Measurements from ENCODE around the gene FBRSL1. TPM values are rescaled to one million over a fixed set of nuclear protein-coding genes. Genes with fewer than 3 reads are reported as not detected.

Gene FBRSL1
- total RNA-seq, 1 experiment from 2014 or later, result 45.3 TPM

DNA sequence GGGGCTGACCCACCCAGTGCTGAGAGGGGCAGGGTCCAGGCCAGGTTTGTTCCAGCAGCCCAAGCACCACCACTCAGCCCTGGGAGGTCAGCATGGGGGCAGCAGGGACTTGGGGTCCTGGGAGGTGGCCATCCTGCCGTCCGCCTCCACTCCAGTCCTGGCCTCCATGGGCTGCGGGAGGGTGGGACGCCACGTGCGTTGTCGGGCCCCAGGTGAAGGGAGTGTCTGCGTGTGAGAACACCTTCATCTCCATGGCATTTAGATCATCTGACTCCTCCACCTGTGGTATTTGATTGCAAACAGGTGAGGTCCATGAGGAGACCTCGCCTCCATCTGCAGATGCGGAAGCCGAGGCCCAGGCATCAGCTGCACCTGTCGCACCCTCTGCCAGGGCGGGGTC, 44.1 kb downstream of the FBRSL1 start:
- Histone ChIP-seq H4K20me1 (ENCODE audit: low read length) (no peaks in the 10 kb centered on the region), H3F3A (ENCODE audit: low read length, unreplicated experiment) (no peaks in the 10 kb centered on the region), H3K4me2 (ENCODE audit: low read length) (no peak overlapping the region), H2AFZ (ENCODE audit: low read length) (no peak overlapping the region), H3K4me3 (ENCODE audit: low read length) (no peak overlapping the region), H3K79me2 (ENCODE audit: low read length) (no peaks in the 10 kb centered on the region), H3K9ac (ENCODE audit: low read length) (no peak overlapping the region), H3K9me2 (replicated peaks; ENCODE audit: low read length) (no peaks in the 10 kb centered on the region), H3K9me3 (ENCODE audit: low read length) (no peaks in the 10 kb centered on the region), H3K27me3 (ENCODE audit: low read length) (no peaks in the 10 kb centered on the region), H3K36me3 (ENCODE audit: low read depth, low read length) (no peaks in the 10 kb centered on the region), H3K4me1 (ENCODE audit: insufficient read depth, low read length) (no peaks in the 10 kb centered on the region), H3K27ac (ENCODE audit: low read length) (no peak overlapping the region)
- ATAC-seq (no peak), DNase-seq (no peak)
- ChIA-PET POLR2A (ENCODE audit: unreplicated experiment) (no interaction called here), CTCF (no interaction called here)
- no peak for TF ChIP-seq CTCF (conservative IDR thresholded peaks at IDR 0.05; ENCODE audit: low read depth, low read length)
- TF ChIP-seq EZH2 (IDR thresholded peaks at IDR 0.05; ENCODE audit: low read length, unreplicated experiment), result no peak
- TF ChIP-seq EZH2phosphoT487 (IDR thresholded peaks at IDR 0.05; ENCODE audit: borderline replicate concordance, low read length), result no peak
- BruUV-seq (replicated peaks), result no TSS peak
- intact Hi-C loops (cut with micrococcal nuclease), result no loop called here

- Histone ChIP-seq H3K9me3 (ENCODE audit: low read length) (no peaks in the 10 kb centered on the region), H3F3A (ENCODE audit: low read length, unreplicated experiment) (no peaks in the 10 kb centered on the region), H3K4me3 (ENCODE audit: low read length) (no peak overlapping the region), H3K27me3 (ENCODE audit: low read length) (no peaks in the 10 kb centered on the region), H4K20me1 (ENCODE audit: low read length) (no peaks in the 10 kb centered on the region), H3K36me3 (ENCODE audit: low read depth, low read length) (no peaks in the 10 kb centered on the region), H3K79me2 (ENCODE audit: low read length) (no peaks in the 10 kb centered on the region), H3K4me1 (ENCODE audit: insufficient read depth, low read length) (no peaks in the 10 kb centered on the region), H3K9me2 (replicated peaks; ENCODE audit: low read length) (no peaks in the 10 kb centered on the region), H2AFZ (ENCODE audit: low read length) (no peak overlapping the region), H3K27ac (ENCODE audit: low read length) (no peak overlapping the region), H3K9ac (ENCODE audit: low read length) (no peak overlapping the region), H3K4me2 (ENCODE audit: low read length) (no peak overlapping the region)
- CTCF ChIA-PET, result no interaction called here
- DNase-seq (no peak), ATAC-seq (no peak)
- intact Hi-C loops (cut with micrococcal nuclease), result no loop called here
- no TSS peak for BruUV-seq (replicated peaks)
- TF ChIP-seq EZH2 (IDR thresholded peaks at IDR 0.05; ENCODE audit: low read length, unreplicated experiment) (no peak), EZH2phosphoT487 (IDR thresholded peaks at IDR 0.05; ENCODE audit: borderline replicate concordance, low read length) (no peak), CTCF (conservative IDR thresholded peaks at IDR 0.05; ENCODE audit: low read depth, low read length) (no peak)
- POLR2A ChIA-PET (ENCODE audit: unreplicated experiment), result no interaction called here
Observed at GRCh38 chr12:132535019-132535418, 45.1 kb downstream of the FBRSL1 start.

DNA sequence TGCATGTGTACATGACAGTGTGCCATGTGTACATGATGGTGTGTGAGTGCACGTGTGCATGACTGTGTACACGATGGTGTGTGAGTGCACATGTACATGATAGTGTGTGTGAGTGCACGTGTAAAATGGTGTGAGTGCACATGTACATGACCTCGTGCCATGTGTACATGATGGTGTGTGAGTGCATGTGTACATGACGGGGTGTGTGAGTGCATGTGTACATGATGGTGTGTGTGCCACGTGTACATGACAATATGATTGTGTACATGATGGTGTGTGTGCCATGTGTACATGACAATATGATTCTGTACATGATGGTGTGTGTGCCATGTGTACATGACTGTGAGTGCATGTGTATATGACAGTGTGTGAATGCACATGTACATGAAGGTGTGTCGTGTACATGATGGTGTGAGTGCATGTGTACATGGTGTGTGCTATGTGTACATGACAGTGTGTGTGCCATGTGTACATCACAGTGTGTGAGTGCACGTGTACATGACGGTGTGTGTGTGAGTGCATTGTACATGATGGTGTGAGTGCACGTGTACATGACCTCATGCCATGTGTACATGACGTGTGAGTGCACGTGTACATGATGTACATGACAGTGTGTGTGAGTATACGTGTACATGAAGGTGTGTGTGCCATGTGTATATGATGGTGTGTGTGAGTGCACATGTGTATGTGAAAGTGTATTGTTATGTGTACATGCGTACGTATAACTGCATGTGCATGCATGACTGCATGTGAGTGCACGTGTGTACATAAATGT, 46.3 kb downstream of the FBRSL1 start:
- no peak overlapping the region for H2AFZ ChIP-seq (ENCODE audit: low read length)
- ChIA-PET POLR2A (ENCODE audit: unreplicated experiment) (no interaction called here), CTCF (no interaction called here)
- H3K9ac ChIP-seq (ENCODE audit: low read length), result no peak overlapping the region
- BruUV-seq (replicated peaks), result no TSS peak
- no peaks in the 10 kb centered on the region for H3F3A ChIP-seq (ENCODE audit: low read length, unreplicated experiment)
- H3K9me3 ChIP-seq (ENCODE audit: low read length), result no peaks in the 10 kb centered on the region
- intact Hi-C loops (cut with micrococcal nuclease), result no loop called here
- H3K4me3 ChIP-seq (ENCODE audit: low read length), result no peak overlapping the region
- H3K4me2 ChIP-seq (ENCODE audit: low read length), result no peak overlapping the region
- TF ChIP-seq CTCF (conservative IDR thresholded peaks at IDR 0.05; ENCODE audit: low read depth, low read length) (no peak), EZH2phosphoT487 (IDR thresholded peaks at IDR 0.05; ENCODE audit: borderline replicate concordance, low read length) (no peak)
- no peaks in the 10 kb centered on the region for H3K27me3 ChIP-seq (ENCODE audit: low read length)
- ATAC-seq, result no peak
- no peaks in the 10 kb centered on the region for H3K4me1 ChIP-seq (ENCODE audit: insufficient read depth, low read length)
- no peaks in the 10 kb centered on the region for H4K20me1 ChIP-seq (ENCODE audit: low read length)
- no peaks in the 10 kb centered on the region for H3K36me3 ChIP-seq (ENCODE audit: low read depth, low read length)
- no peaks in the 10 kb centered on the region for H3K79me2 ChIP-seq (ENCODE audit: low read length)
- H3K9me2 ChIP-seq (replicated peaks; ENCODE audit: low read length), result no peaks in the 10 kb centered on the region
- no peak overlapping the region for H3K27ac ChIP-seq (ENCODE audit: low read length)
- DNase-seq, result no peak

Measured in PC-3 (cell line).